Neural cell (in vitro differentiated cells): Measurements from ENCODE around the gene UBE2V1. TPM values are rescaled to one million over a fixed set of nuclear protein-coding genes. Genes with fewer than 3 reads are reported as not detected.

Experiments used
- H2AFZ ChIP-seq: fragments of 200-600, 300-800 bp; sonication (generic), shearing (Covaris generic); 2 replicates; pipeline ENCODE4 v1.6.0; 2014; ENCODE audit warnings: low read depth, mild to moderate bottlenecking, antibody characterized with exemption, low read length, moderate library complexity
- H3F3A ChIP-seq: fragments of 200-600 bp; shearing (Covaris generic); 2 replicates; pipeline ENCODE4 v1.6.1; 2016; ENCODE audit warnings: mild to moderate bottlenecking, moderate library complexity, mixed read lengths, antibody characterized with exemption, low read length; ENCODE audit not compliant: insufficient read depth, poor library complexity, severe bottlenecking
- H3K27ac ChIP-seq: fragments of 200-600, 300-800 bp; sonication (generic), shearing (Covaris generic); 2 replicates; pipeline ENCODE4 v1.5.1; 2014; ENCODE audit warnings: mild to moderate bottlenecking, low read length, moderate library complexity
- H3K27me3 ChIP-seq: fragments of 300-800, 200-600 bp; sonication (generic), shearing (Covaris generic); 2 replicates; pipeline ENCODE4 v1.6.0; 2014; ENCODE audit warnings: mild to moderate bottlenecking, low read depth, low read length, moderate library complexity; ENCODE audit not compliant: insufficient read depth
- H3K36me3 ChIP-seq: fragments of 300-800, 200-600 bp; sonication (generic), shearing (Covaris generic); 2 replicates; pipeline ENCODE4 v1.5.1; 2014; ENCODE audit warnings: mild to moderate bottlenecking, antibody characterized with exemption, low read length, moderate library complexity; ENCODE audit not compliant: insufficient read depth
- H3K4me2 ChIP-seq: fragments of 300-800, 200-600 bp; sonication (generic), shearing (Covaris generic); 2 replicates; pipeline ENCODE4 v1.6.0; 2014; ENCODE audit warnings: mild to moderate bottlenecking, low read length
- H3K4me3 ChIP-seq: fragments of 300-800, 200-600 bp; sonication (generic), shearing (Covaris generic); 2 replicates; pipeline ENCODE4 v1.5.1; 2014; ENCODE audit warnings: mild to moderate bottlenecking, low read length, moderate library complexity
- H3K79me2 ChIP-seq: fragments of 200-600 bp; shearing (Covaris generic); replicated peaks from 2 replicates; pipeline ENCODE4 v1.6.0; 2014; ENCODE audit warnings: mild to moderate bottlenecking, low read length, moderate library complexity; ENCODE audit not compliant: insufficient read depth
- H3K9ac ChIP-seq: fragments of 300-800, 200-600 bp; sonication (generic), shearing (Covaris generic); 2 replicates; pipeline ENCODE4 v1.6.1; 2016; ENCODE audit warnings: mild to moderate bottlenecking, low read length, mixed read lengths
- H3K9me2 ChIP-seq: fragments of 200-600 bp; shearing (Covaris generic); 2 replicates; pipeline ENCODE4 v1.6.1; 2016; ENCODE audit warnings: mild to moderate bottlenecking, low read length, mixed read lengths; ENCODE audit not compliant: insufficient read depth
- H3K9me3 ChIP-seq: fragments of 200-600, 300-800 bp; sonication (generic), shearing (Covaris generic); 2 replicates; pipeline ENCODE4 v1.6.1; 2016; ENCODE audit warnings: mild to moderate bottlenecking, mixed run types, low read length, moderate library complexity, mixed read lengths
- H4K20me1 ChIP-seq: fragments of 200-600 bp; shearing (Covaris generic); 2 replicates; pipeline ENCODE4 v1.6.1; 2016; ENCODE audit warnings: mild to moderate bottlenecking, mixed run types; ENCODE audit not compliant: insufficient read depth
- CTCF ChIP-seq: fragments of 450-650 bp; IDR thresholded peaks from 2 replicates; pipeline ENCODE4 v1.5.1; 2014; ENCODE audit warnings: antibody characterized with exemption, mild to moderate bottlenecking, moderate library complexity; ENCODE audit not compliant: poor library complexity, severe bottlenecking
- EP300 ChIP-seq: fragments of 450-650 bp; conservative IDR thresholded peaks from 2 replicates; pipeline ENCODE4 v1.6.1; 2014; ENCODE audit warnings: antibody characterized with exemption, mild to moderate bottlenecking, moderate library complexity; ENCODE audit not compliant: poor library complexity, severe bottlenecking
- EZH2 ChIP-seq: fragments of 200-600, 300-800 bp; shearing (Covaris generic), sonication (generic); IDR thresholded peaks from 2 replicates; pipeline ENCODE4 v1.6.1; 2014; ENCODE audit warnings: antibody characterized with exemption, low read length, borderline replicate concordance, mild to moderate bottlenecking; ENCODE audit not compliant: insufficient read depth, poor library complexity, severe bottlenecking
- MXI1 ChIP-seq: fragments of 450-650 bp; conservative IDR thresholded peaks from 2 replicates; pipeline ENCODE4 v1.6.1; 2014; ENCODE audit warnings: antibody characterized with exemption, mild to moderate bottlenecking; ENCODE audit not compliant: poor library complexity, severe bottlenecking
- POLR2AphosphoS5 ChIP-seq: IDR thresholded peaks from 2 replicates; pipeline ENCODE4 v1.6.1; 2012
- RAD21 ChIP-seq: fragments of 450-650 bp; conservative IDR thresholded peaks from 2 replicates; pipeline ENCODE4 v1.6.1; 2014; ENCODE audit warnings: antibody characterized with exemption, mild to moderate bottlenecking, moderate library complexity
- REST ChIP-seq: IDR thresholded peaks from 2 replicates; pipeline ENCODE4 v1.6.1; 2012; ENCODE audit warnings: borderline replicate concordance
- polyA plus RNA-seq: library from polyadenylated mRNA; depleted of rRNA; stranded (reverse); fragments of >200 nt; gene quantifications from 2 replicates; pipeline ENCODE4 v1.2.3, GENCODE V29; 2014

UBE2V1 gene
- polyA plus RNA-seq, 1 donor from 2014 or later = 34.4 TPM

- TF ChIP-seq RAD21 = no peak
- TF ChIP-seq POLR2AphosphoS5 = no peak
These were observed 62.2 kb downstream of the UBE2V1 start (continued) for GRCh38 chr20:50050660-50051308.

- no peaks in the 10 kb centered on the region for H3K27me3 ChIP-seq
- no peak overlapping the region for H3K4me3 ChIP-seq
- no peak overlapping the region for H3K9ac ChIP-seq
- no peak overlapping the region for H3K27ac ChIP-seq
- H3K9me2 ChIP-seq = no peaks in the 10 kb centered on the region
- H2AFZ ChIP-seq = no peak overlapping the region
- H3K9me3 ChIP-seq = no peaks in the 10 kb centered on the region
- no peaks in the 10 kb centered on the region for H3K36me3 ChIP-seq
- no peak for TF ChIP-seq REST
- no peak for TF ChIP-seq EZH2
- no peak for TF ChIP-seq RAD21
- no peak for TF ChIP-seq POLR2AphosphoS5
- TF ChIP-seq MXI1 = no peak
- no peak for TF ChIP-seq CTCF
- no peak overlapping the region for H3K4me2 ChIP-seq
- H4K20me1 ChIP-seq = no peaks in the 10 kb centered on the region
- H3K79me2 ChIP-seq = no peaks in the 10 kb centered on the region
- H3F3A ChIP-seq = no peaks in the 10 kb centered on the region
These were observed 62.7 kb downstream of the UBE2V1 start for GRCh38 chr20:50050214-50050613.

GRCh38 chr20:50049442-50050026, 63.4 kb downstream of the UBE2V1 start:
- H3K27ac ChIP-seq = no peak overlapping the region
- no peaks in the 10 kb centered on the region for H3K36me3 ChIP-seq
- H3K9me3 ChIP-seq = no peaks in the 10 kb centered on the region
- H3K27me3 ChIP-seq = no peaks in the 10 kb centered on the region
- H2AFZ ChIP-seq = no peak overlapping the region
- H3K9ac ChIP-seq = no peak overlapping the region
- no peaks in the 10 kb centered on the region for H3K79me2 ChIP-seq
- no peaks in the 10 kb centered on the region for H4K20me1 ChIP-seq
- no peaks in the 10 kb centered on the region for H3K9me2 ChIP-seq
- no peaks in the 10 kb centered on the region for H3F3A ChIP-seq
- TF ChIP-seq EZH2 (no peak), EP300 (no peak)
- no peak overlapping the region for H3K4me2 ChIP-seq
- no peak overlapping the region for H3K4me3 ChIP-seq
